SK-N-SH (cell line): Measurements from ENCODE around the gene C7. TPM values are rescaled to one million over a fixed set of nuclear protein-coding genes. Genes with fewer than 3 reads are reported as not detected.

Source experiments
- CTCF ChIA-PET: fragments of 300-600, 350-600 bp; formaldehyde crosslinking; extraction: SDS; loops from one replicate; lab custom pipeline; 2021; lab: Yijun Ruan, JAX
- POLR2A ChIA-PET: fragments of 350-600 bp; sonication (Branson Sonifier 250); formaldehyde crosslinking; extraction: SDS; loops from one replicate; lab custom pipeline; 2020; ENCODE audit warnings: antibody characterized with exemption, inconsistent platforms; lab: Yijun Ruan, JAX
- DNase-seq: peaks from one replicate; pipeline ENCODE4 v3.0.0; 2012
- H2AFZ ChIP-seq: fragments of 200-600 bp; sonication (generic); 2 replicates; pipeline ENCODE4 v1.8.1; 2016; ENCODE audit warnings: antibody characterized with exemption, mild to moderate bottlenecking, low read depth
- H3F3A ChIP-seq: fragments of 200-600 bp; sonication (generic); replicated peaks from 2 replicates; pipeline ENCODE3; 2016; ENCODE audit warnings: antibody characterized with exemption, mild to moderate bottlenecking; ENCODE audit not compliant: insufficient read depth
- H3K27ac ChIP-seq, 2 experiments: fragments of 200-500 bp in 1 of 2; fragments of 200-600 bp in 1 of 2; sonication (Bioruptor generic) in 1 of 2; sonication (generic), shearing (Covaris generic) in 1 of 2; 2 replicates each; pipeline versions ENCODE4 v1.5.1 to v1.6.1; 2014 to 2016; ENCODE audit warnings: low read depth in 2 of 2, inconsistent platforms in 1 of 2, low read length in 1 of 2, mild to moderate bottlenecking in 1 of 2, mixed read lengths in 1 of 2
- H3K27me3 ChIP-seq: fragments of 200-600 bp; sonication (generic), shearing (Covaris generic); 2 replicates; pipeline ENCODE4 v1.6.1; 2016; ENCODE audit warnings: mixed run types; ENCODE audit not compliant: insufficient read depth
- H3K36me3 ChIP-seq, 2 experiments: fragments of 200-500 bp in 1 of 2; fragments of 200-600 bp in 1 of 2; sonication (Bioruptor generic) in 1 of 2; sonication (generic) in 1 of 2; replicated peaks in 1 of 2; 2 replicates each; pipeline versions ENCODE3 to v1.5.1; 2014 to 2016; ENCODE audit warnings: low read length in 1 of 2, mild to moderate bottlenecking in 1 of 2; ENCODE audit not compliant: insufficient read depth in 2 of 2, control insufficient read depth in 1 of 2
- H3K4me1 ChIP-seq, 2 experiments: fragments of 200-500 bp in 1 of 2; fragments of 200-600 bp in 1 of 2; sonication (Bioruptor generic) in 1 of 2; sonication (generic), shearing (Covaris generic) in 1 of 2; 2 replicates each; pipeline versions ENCODE4 v1.5.1 to v1.6.1; 2014 to 2016; ENCODE audit warnings: low read depth in 1 of 2, low read length in 1 of 2, mixed run types in 1 of 2; ENCODE audit not compliant: insufficient read depth in 2 of 2, control insufficient read depth in 1 of 2
- H3K4me2 ChIP-seq: fragments of 200-600 bp; sonication (generic), shearing (Covaris generic); 2 replicates; pipeline ENCODE4 v1.6.1; 2017; ENCODE audit warnings: mixed run types
- H3K4me3 ChIP-seq, 2 experiments: fragments of 200-500 bp in 1 of 2; fragments of 200-600 bp in 1 of 2; sonication (Bioruptor generic) in 1 of 2; sonication (generic), shearing (Covaris generic) in 1 of 2; 2 replicates each; pipeline versions ENCODE4 v1.5.1 to v1.8.1; 2014 to 2016; ENCODE audit warnings: low read depth in 2 of 2, inconsistent platforms in 1 of 2, low read length in 1 of 2, mild to moderate bottlenecking in 1 of 2, mixed read lengths in 1 of 2, moderate library complexity in 1 of 2
- H3K79me2 ChIP-seq: fragments of 200-600 bp; sonication (generic); 2 replicates; pipeline ENCODE4 v1.8.1; 2017; ENCODE audit warnings: mild to moderate bottlenecking; ENCODE audit not compliant: insufficient read depth
- H3K9ac ChIP-seq: fragments of 200-600 bp; sonication (generic); 2 replicates; pipeline ENCODE4 v1.6.1; 2017; ENCODE audit warnings: mixed run types
- H3K9me2 ChIP-seq: fragments of 200-600 bp; sonication (generic); 2 replicates; pipeline ENCODE4 v1.6.1; 2017; ENCODE audit warnings: mixed run types
- H3K9me3 ChIP-seq: fragments of 200-600 bp; sonication (generic); 2 replicates; pipeline ENCODE4 v1.6.1; 2017; ENCODE audit warnings: mixed run types, mild to moderate bottlenecking, moderate library complexity
- H4K20me1 ChIP-seq: fragments of 200-600 bp; sonication (generic); 2 replicates; pipeline ENCODE4 v1.6.1; 2017; ENCODE audit warnings: mild to moderate bottlenecking, mixed run types; ENCODE audit not compliant: insufficient read depth
- EZH2phosphoT487 ChIP-seq: fragments of 200-600 bp; sonication (generic); IDR thresholded peaks from 2 replicates; pipeline ENCODE4 v1.6.1; 2017; ENCODE audit warnings: low read depth, mixed run types, mild to moderate bottlenecking, antibody characterized with exemption, moderate library complexity, borderline replicate concordance
- FOSL2 ChIP-seq: IDR thresholded peaks from 2 replicates; pipeline ENCODE4 v1.4.0; 2012; ENCODE audit warnings: low read depth, mild to moderate bottlenecking, moderate library complexity, borderline replicate concordance
- FOXJ3 ChIP-seq: sonication (generic); formaldehyde crosslinking; IDR thresholded peaks from 2 replicates; pipeline ENCODE4 v1.5.1; 2020; ENCODE audit warnings: mild to moderate bottlenecking, missing genetic modification reagents
- GATA2 ChIP-seq: sonication (generic); formaldehyde crosslinking; IDR thresholded peaks from 2 replicates; pipeline ENCODE4 v1.5.0; 2020; ENCODE audit warnings: mild to moderate bottlenecking, missing genetic modification reagents
- JUND ChIP-seq: IDR thresholded peaks from 2 replicates; pipeline ENCODE4 v1.4.0; 2012
- MEF2A ChIP-seq: IDR thresholded peaks from 2 replicates; pipeline ENCODE4 v1.4.0; 2012; ENCODE audit warnings: low read depth, borderline replicate concordance
- SIN3A ChIP-seq: IDR thresholded peaks from 2 replicates; pipeline ENCODE4 v1.6.1; 2012; ENCODE audit warnings: low read depth, mild to moderate bottlenecking, low read length, moderate library complexity, borderline replicate concordance
- SMC3 ChIP-seq: IDR thresholded peaks from 2 replicates; pipeline ENCODE4 v1.6.1; 2012; ENCODE audit warnings: low read depth, low read length, improper control_type of control experiment
- WGBS: methylation state at CpG from one replicate; pipeline ENCODE4 v1.1.6; 2017; ENCODE audit warnings: low lambda C conversion rate; 5-methylcytosine and 5-hydroxymethylcytosine counted together
- polyA plus RNA-seq, 3 experiments: library from polyadenylated mRNA; depleted of rRNA; stranded (reverse); fragments of >200 nt; gene quantifications; 2 replicates each; pipeline ENCODE4 v1.2.3, GENCODE V29; 2012
- TF ChIP-seq, protein P1 (sequence below): fragments of 150-350 bp; IDR thresholded peaks from 2 replicates; pipeline ENCODE4 v1.6.1; 2017; ENCODE audit warnings: antibody characterized with exemption, low read length, low read depth, borderline replicate concordance
- TF ChIP-seq, protein P2 (sequence below): IDR thresholded peaks from 2 replicates; pipeline ENCODE4 v1.4.0; 2012; ENCODE audit warnings: low read depth, borderline replicate concordance
- TF ChIP-seq, protein P3 (sequence below): IDR thresholded peaks from 2 replicates; pipeline ENCODE4 v1.6.1; 2012; ENCODE audit warnings: mild to moderate bottlenecking, low read depth, low read length, moderate library complexity

The C7 gene
- polyA plus RNA-seq, 1 of the 3 experiments (the other 2 are of a cell fraction) = 11.1 TPM

DNA sequence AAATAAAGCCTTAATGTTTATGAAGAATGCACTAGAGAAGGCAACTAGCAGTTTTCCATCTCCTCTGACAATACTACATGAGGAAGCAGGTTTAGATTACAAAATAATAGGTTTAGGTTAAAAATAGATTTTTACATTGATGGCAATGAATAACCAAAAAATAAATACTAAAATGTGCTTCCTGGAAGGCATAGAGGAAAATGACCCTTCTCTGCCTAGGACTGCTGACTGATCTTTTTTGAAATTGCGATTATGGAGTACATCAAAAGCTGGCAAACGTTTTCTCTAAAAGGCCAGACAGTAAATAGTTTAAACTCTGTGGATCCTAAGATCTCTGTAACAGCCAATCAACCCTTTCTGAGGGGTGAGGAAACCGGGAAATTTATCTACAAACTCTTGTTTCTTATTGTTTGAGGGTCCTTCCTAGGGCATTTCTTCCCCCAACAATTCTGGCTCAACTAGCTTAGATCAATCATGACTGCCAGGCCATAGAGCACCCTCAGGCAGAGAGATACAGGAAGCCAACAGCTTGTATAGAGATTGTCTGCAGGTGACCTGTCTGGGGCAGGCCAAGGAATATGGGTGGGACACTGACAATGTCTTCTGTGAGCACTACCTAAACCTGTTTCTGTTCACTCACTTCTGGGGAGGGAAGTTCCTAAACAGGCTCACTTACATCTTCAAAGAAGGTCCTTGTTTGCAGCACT, 94.5 kb downstream of the C7 start:
- H3K27ac ChIP-seq = no peak overlapping the region
- no peak overlapping the region for H3K4me2 ChIP-seq
- no peak for TF ChIP-seq JUND
- no peak for TF ChIP-seq FOXJ3 (CRISPR knock-in tag)
- TF ChIP-seq, protein P1, sequence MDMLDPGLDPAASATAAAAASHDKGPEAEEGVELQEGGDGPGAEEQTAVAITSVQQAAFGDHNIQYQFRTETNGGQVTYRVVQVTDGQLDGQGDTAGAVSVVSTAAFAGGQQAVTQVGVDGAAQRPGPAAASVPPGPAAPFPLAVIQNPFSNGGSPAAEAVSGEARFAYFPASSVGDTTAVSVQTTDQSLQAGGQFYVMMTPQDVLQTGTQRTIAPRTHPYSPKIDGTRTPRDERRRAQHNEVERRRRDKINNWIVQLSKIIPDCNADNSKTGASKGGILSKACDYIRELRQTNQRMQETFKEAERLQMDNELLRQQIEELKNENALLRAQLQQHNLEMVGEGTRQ = no peak
- TF ChIP-seq, protein P2, sequence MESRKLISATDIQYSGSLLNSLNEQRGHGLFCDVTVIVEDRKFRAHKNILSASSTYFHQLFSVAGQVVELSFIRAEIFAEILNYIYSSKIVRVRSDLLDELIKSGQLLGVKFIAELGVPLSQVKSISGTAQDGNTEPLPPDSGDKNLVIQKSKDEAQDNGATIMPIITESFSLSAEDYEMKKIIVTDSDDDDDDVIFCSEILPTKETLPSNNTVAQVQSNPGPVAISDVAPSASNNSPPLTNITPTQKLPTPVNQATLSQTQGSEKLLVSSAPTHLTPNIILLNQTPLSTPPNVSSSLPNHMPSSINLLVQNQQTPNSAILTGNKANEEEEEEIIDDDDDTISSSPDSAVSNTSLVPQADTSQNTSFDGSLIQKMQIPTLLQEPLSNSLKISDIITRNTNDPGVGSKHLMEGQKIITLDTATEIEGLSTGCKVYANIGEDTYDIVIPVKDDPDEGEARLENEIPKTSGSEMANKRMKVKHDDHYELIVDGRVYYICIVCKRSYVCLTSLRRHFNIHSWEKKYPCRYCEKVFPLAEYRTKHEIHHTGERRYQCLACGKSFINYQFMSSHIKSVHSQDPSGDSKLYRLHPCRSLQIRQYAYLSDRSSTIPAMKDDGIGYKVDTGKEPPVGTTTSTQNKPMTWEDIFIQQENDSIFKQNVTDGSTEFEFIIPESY = no peak
- no peak for TF ChIP-seq SIN3A
- TF ChIP-seq MEF2A = no peak
- TF ChIP-seq, protein P3, sequence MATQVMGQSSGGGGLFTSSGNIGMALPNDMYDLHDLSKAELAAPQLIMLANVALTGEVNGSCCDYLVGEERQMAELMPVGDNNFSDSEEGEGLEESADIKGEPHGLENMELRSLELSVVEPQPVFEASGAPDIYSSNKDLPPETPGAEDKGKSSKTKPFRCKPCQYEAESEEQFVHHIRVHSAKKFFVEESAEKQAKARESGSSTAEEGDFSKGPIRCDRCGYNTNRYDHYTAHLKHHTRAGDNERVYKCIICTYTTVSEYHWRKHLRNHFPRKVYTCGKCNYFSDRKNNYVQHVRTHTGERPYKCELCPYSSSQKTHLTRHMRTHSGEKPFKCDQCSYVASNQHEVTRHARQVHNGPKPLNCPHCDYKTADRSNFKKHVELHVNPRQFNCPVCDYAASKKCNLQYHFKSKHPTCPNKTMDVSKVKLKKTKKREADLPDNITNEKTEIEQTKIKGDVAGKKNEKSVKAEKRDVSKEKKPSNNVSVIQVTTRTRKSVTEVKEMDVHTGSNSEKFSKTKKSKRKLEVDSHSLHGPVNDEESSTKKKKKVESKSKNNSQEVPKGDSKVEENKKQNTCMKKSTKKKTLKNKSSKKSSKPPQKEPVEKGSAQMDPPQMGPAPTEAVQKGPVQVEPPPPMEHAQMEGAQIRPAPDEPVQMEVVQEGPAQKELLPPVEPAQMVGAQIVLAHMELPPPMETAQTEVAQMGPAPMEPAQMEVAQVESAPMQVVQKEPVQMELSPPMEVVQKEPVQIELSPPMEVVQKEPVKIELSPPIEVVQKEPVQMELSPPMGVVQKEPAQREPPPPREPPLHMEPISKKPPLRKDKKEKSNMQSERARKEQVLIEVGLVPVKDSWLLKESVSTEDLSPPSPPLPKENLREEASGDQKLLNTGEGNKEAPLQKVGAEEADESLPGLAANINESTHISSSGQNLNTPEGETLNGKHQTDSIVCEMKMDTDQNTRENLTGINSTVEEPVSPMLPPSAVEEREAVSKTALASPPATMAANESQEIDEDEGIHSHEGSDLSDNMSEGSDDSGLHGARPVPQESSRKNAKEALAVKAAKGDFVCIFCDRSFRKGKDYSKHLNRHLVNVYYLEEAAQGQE = no peak
- no peak for TF ChIP-seq GATA2
- no peaks in the 10 kb centered on the region for H3K9me2 ChIP-seq
- no peak overlapping the region for H3K4me3 ChIP-seq
- ChIA-PET CTCF (interaction anchor here (1.6 kb wide), 1 partner anchor 8 kb away, joined by 5 read pairs; no protein-coding TSS in a partner anchor), POLR2A (no interaction called here)
- no peaks in the 10 kb centered on the region for H3F3A ChIP-seq
- no peak for DNase-seq
- H3K4me1 ChIP-seq = no peaks in the 10 kb centered on the region; a peak in 1 of 4 replicates
- no peak overlapping the region for H2AFZ ChIP-seq
- H3K9ac ChIP-seq = no peak overlapping the region
- H3K9me3 ChIP-seq = no peaks in the 10 kb centered on the region
- no peaks in the 10 kb centered on the region for H4K20me1 ChIP-seq
- no peaks in the 10 kb centered on the region for H3K27me3 ChIP-seq
- WGBS = 33% methylated on average over 3 of the region's 3 CpGs
- no peaks in the 10 kb centered on the region for H3K79me2 ChIP-seq
- H3K36me3 ChIP-seq = no peaks in the 10 kb centered on the region

DNA sequence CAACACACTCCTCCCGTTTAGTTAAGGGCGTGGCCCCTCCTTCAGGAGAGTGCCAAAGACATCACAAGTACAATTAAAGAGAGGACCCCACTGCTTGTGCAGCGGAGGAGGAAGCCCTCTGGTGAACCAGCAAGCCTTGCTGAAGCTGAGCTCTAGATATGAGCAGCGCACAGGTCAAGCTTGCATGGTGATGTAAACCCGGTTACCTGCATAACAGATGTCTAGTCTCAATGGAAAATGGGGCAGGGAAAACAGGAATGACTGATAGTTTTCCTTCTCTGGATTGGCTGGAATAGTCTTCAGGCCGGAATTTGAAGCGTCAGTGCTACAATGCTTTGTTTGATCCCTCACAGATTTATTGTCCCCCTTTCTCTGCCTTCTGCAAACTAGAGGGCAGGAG, 95.6 kb downstream of the C7 start:
- no peaks in the 10 kb centered on the region for H3K79me2 ChIP-seq
- POLR2A ChIA-PET = no interaction called here
- H3F3A ChIP-seq = no peaks in the 10 kb centered on the region
- H3K4me1 ChIP-seq = peaks cover 0 to 5% of the 10 kb centered on the region in 2 experiments; a peak in 2 of 4 replicates
- H3K27ac ChIP-seq = no peak overlapping the region
- no peak overlapping the region for H3K9ac ChIP-seq
- CTCF ChIA-PET = interaction anchor here (1.6 kb wide), 1 partner anchor 9 kb away, joined by 5 read pairs; no protein-coding TSS in a partner anchor
- H3K9me2 ChIP-seq = no peaks in the 10 kb centered on the region
- DNase-seq = no peak
- no peaks in the 10 kb centered on the region for H3K27me3 ChIP-seq
- no peaks in the 10 kb centered on the region for H4K20me1 ChIP-seq
- no peak overlapping the region for H3K4me3 ChIP-seq
- H2AFZ ChIP-seq = no peak overlapping the region
- H3K9me3 ChIP-seq = no peaks in the 10 kb centered on the region
- 49% methylated on average over 7 of the region's 7 CpGs for WGBS
- no peak overlapping the region for H3K4me2 ChIP-seq
- H3K36me3 ChIP-seq = no peaks in the 10 kb centered on the region
- TF ChIP-seq SMC3 (no peak), EZH2phosphoT487 (no peak), FOSL2 (no peak), FOXJ3 (CRISPR knock-in tag) (no peak)
- TF ChIP-seq, protein P3 = no peak
- TF ChIP-seq, protein P2 = no peak
